NK-92 treated with Interleukin-12 subunit alpha and Interleukin-12 subunit beta, amount 100 ng/mL, for 24 hours (cell line): ENCODE results near the gene SDK1.

Source experiments
- DNase-seq: peaks from one replicate; lab custom pipeline; 2025; lab: John Stamatoyannopoulos, UW

SDK1 gene

GRCh38 chr7:4158441-4159153 is 857.5 kb downstream of the SDK1 start:
- DNase-seq, result no peak

- DNase-seq, result no peak
Measured at GRCh38 chr7:4159154-4159501, 858.1 kb downstream of the SDK1 start.

- DNase-seq, result no peak
Measured at GRCh38 chr7:4159761-4160554, 858.9 kb downstream of the SDK1 start.

GRCh38 chr7:4162884-4163564 is 862.0 kb downstream of the SDK1 start:
- no peak for DNase-seq

GRCh38 chr7:4163565-4164203 is 862.6 kb downstream of the SDK1 start:
- DNase-seq, result no peak

- no peak for DNase-seq
Measured at GRCh38 chr7:4164556-4164955, 863.5 kb downstream of the SDK1 start.

GRCh38 chr7:4166340-4166739 is 865.3 kb downstream of the SDK1 start:
- DNase-seq, result no peak

GRCh38 chr7:4166807-4167206 is 865.8 kb downstream of the SDK1 start:
- DNase-seq, result no peak

GRCh38 chr7:4167385-4167910 is 866.4 kb downstream of the SDK1 start:
- DNase-seq, result no peak

GRCh38 chr7:4168041-4168440 is 867.0 kb downstream of the SDK1 start:
- DNase-seq, result no peak

- no peak for DNase-seq
Measured at GRCh38 chr7:4168541-4168940, 867.5 kb downstream of the SDK1 start.

- DNase-seq, result no peak
Measured at GRCh38 chr7:4169455-4169854, 868.4 kb downstream of the SDK1 start.

GRCh38 chr7:4170997-4171786 is 870.1 kb downstream of the SDK1 start:
- DNase-seq, result no peak

GRCh38 chr7:4172883-4173282 is 871.8 kb downstream of the SDK1 start:
- no peak for DNase-seq

GRCh38 chr7:4173615-4174014 is 872.6 kb downstream of the SDK1 start:
- no peak for DNase-seq

- no peak for DNase-seq
Measured at GRCh38 chr7:4174016-4174415, 873.0 kb downstream of the SDK1 start.

GRCh38 chr7:4174451-4174850 is 873.4 kb downstream of the SDK1 start:
- DNase-seq, result no peak

- no peak for DNase-seq
Measured at GRCh38 chr7:4174884-4175283, 873.8 kb downstream of the SDK1 start.

GRCh38 chr7:4175346-4175973 is 874.4 kb downstream of the SDK1 start:
- no peak for DNase-seq

GRCh38 chr7:4177001-4177400 is 875.9 kb downstream of the SDK1 start:
- no peak for DNase-seq

GRCh38 chr7:4178416-4178815 is 877.4 kb downstream of the SDK1 start:
- DNase-seq, result no peak
